ENCODE data around the gene CFL2.
"Not testable (repeated sequence)": the region's sequence is repeated elsewhere in the genome, so short reads cannot be mapped to it uniquely, and the experiment has no call there.

DNA sequence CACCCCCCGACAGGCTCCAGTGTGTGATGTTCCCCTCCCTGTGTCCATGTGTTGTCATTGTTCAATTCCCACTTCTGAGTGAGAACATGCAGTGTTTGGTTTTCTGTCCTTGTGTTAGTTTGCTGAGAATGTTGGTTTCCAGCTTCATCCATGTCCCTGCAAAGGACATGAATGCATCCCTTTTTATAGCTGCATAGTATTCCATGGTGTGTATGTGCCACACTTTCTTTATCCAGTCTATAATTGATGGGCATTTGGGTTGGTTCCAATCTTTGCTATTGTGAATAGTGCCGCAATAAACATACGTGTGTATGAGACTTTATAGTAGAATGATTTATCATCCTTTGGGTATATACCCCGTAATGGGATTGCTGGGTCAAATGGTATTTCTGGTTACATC lies 22.7 kb upstream of the CFL2 start:
- TF ChIP-seq, protein P1, sequence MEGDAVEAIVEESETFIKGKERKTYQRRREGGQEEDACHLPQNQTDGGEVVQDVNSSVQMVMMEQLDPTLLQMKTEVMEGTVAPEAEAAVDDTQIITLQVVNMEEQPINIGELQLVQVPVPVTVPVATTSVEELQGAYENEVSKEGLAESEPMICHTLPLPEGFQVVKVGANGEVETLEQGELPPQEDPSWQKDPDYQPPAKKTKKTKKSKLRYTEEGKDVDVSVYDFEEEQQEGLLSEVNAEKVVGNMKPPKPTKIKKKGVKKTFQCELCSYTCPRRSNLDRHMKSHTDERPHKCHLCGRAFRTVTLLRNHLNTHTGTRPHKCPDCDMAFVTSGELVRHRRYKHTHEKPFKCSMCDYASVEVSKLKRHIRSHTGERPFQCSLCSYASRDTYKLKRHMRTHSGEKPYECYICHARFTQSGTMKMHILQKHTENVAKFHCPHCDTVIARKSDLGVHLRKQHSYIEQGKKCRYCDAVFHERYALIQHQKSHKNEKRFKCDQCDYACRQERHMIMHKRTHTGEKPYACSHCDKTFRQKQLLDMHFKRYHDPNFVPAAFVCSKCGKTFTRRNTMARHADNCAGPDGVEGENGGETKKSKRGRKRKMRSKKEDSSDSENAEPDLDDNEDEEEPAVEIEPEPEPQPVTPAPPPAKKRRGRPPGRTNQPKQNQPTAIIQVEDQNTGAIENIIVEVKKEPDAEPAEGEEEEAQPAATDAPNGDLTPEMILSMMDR (IDR thresholded peaks at IDR 0.05; ENCODE audit: low read length), result not testable (repeated sequence)
- TF ChIP-seq EZH2 (IDR thresholded peaks at IDR 0.05; ENCODE audit: borderline replicate concordance, low read length), result not testable (repeated sequence)

All from OCI-LY1 (cell line).